ENCODE measurements around the gene CAPN13.

Gene CAPN13

DNA sequence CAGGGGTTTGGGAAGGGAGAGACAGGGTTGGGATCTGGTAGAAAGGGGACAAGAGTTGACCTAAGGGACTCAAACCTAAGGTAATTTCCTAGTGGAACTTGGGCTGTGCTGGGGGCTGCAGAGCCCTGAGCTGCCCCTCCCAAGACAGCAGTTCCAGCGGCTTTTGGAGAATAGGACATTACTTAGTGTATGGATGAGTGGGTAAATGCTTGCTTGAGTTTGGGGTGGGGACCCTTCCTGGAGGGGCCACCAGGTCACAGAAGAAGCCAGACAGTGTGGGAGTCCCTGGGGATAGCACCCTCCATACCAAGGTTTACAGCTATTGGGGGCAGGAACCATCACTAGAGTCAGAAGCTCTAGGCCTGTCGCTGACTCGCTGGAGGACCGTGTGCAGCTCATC, 111.5 kb downstream of the CAPN13 start:
- no peak overlapping the region for H3K27ac ChIP-seq

DNA sequence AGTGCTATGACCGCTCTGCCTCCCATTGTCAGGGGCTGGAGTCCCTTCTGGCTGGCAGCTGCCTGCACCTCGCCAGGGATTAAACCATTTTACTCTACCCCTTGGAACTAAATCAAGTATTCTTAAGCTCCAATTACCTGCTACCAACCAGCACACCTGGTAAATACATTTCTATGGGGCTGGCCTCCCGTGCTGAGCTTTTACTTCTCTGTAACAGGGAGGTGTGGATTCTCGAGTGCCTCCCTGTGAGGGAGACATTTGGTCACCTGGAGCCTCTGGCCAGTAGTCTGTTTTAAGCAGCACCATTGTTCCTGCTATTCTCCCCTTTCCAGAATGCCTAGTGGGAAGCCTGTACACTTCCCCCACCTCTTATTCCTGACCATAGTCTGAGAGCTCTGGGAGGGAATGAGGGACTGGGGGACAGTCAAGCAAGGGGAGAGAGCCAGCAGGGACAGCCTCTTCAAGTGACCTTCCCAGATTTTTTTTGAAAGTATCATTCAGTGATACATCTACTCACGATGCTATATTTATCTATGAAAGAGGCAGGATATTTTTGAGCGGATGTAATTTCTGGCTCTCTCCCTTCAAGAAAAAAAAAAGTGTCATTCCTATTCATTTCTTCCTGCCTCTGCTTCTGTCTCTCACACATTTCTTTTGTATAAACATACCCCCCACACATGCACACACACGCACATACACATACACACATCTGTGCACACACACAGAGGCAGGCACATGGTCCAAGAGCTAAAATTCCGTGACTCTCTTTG, 112.8 kb downstream of the CAPN13 start:
- TF ChIP-seq, protein P1, sequence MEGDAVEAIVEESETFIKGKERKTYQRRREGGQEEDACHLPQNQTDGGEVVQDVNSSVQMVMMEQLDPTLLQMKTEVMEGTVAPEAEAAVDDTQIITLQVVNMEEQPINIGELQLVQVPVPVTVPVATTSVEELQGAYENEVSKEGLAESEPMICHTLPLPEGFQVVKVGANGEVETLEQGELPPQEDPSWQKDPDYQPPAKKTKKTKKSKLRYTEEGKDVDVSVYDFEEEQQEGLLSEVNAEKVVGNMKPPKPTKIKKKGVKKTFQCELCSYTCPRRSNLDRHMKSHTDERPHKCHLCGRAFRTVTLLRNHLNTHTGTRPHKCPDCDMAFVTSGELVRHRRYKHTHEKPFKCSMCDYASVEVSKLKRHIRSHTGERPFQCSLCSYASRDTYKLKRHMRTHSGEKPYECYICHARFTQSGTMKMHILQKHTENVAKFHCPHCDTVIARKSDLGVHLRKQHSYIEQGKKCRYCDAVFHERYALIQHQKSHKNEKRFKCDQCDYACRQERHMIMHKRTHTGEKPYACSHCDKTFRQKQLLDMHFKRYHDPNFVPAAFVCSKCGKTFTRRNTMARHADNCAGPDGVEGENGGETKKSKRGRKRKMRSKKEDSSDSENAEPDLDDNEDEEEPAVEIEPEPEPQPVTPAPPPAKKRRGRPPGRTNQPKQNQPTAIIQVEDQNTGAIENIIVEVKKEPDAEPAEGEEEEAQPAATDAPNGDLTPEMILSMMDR (conservative IDR thresholded peaks at IDR 0.05) = no peak
- no peak overlapping the region for H3K27ac ChIP-seq

More for the DNA sequence above, 111.5 kb downstream of the CAPN13 start:
- TF ChIP-seq, protein P1 (conservative IDR thresholded peaks at IDR 0.05) = no peak

DNA sequence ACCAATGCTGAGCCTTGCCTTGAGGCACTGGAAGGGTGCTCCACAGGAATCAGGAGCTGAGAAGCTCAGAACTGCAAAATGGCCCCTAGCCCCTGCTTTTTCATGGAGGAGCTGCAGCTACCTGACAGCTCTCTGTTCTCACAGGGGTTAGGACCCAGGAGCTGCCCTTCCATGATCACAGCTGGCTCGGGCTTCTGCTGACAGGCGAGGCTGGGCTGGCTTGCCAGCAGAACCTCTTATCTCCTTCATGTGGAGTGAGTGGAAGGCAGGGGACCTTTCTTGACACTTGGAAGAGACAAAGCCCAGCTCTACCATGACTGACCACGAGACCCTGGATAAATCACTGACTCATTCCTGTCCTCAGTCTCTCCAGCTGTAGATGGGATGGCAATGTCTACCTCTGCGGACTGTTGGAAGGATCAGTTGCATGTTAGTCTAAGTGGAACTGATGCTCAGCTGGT, 113.4 kb downstream of the CAPN13 start:
- H3K27ac ChIP-seq = no peak overlapping the region
- TF ChIP-seq, protein P1 (conservative IDR thresholded peaks at IDR 0.05) = no peak

DNA sequence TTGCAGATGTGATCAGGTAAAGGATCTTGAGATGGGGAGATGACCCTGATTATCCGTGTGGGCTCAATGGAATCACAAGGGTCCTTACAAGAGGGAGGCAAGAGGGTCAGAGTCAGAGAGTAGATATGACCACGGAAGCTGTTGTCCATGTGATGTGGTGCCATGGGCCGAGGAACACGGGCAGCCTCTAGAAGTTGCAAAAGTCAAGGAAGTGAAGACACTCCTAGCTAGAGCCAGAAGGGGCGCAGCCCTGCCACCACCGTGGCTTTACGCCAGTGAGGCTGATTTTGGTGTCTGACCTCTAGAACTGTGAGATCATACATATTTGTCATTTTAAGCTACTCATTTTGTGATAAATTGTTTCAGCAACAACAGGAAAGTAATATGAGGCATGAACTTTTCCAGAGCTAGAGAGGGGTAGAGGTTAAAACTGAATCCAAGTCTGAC, 114.4 kb downstream of the CAPN13 start:
- TF ChIP-seq, protein P1 (conservative IDR thresholded peaks at IDR 0.05) = no peak
- no peak overlapping the region for H3K27ac ChIP-seq

DNA sequence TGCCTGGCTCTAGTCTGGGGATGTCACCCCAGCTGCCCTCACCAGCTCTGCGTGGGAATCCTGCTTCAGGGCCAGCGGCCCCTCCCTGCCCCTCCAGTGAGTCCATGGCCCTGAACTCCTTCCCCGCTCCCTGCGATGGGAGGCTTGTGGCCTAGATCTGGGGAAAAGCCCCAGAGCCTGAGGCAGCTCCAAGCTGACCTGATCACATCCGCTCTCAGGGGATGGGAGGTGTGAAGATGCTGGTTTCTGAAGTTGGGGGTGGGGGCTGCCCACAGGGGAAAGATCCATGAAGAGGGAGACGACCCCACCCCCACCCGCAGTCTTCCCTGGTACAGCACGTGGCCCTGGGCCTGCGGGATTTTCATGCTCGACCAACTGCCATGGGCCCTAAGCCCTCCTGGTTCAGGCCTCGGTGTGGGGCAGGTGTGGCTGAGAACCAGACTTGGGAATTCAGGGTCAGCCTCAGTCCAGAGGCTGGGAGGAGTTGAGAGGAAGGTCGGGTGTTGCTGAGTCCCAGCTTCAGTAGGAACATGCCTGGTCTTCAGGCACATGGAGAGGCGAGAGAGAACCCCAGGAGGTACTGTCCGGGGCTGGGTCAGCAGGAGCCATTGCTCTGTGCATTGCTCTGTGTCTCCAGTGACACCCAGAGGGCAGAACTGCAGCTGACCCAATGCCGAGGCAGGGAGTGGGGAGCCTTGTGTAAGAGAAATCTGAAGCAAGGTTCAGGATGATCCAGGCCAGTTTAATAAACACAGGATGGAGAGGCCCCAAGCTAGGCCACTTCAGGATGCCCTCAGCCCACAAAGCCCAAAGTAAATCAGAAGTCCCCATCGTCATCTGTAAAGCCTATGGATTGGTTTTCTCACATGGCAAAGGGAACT, 115.1 kb downstream of the CAPN13 start:
- TF ChIP-seq, protein P1 (conservative IDR thresholded peaks at IDR 0.05) = peak; percentile 36
- no peak overlapping the region for H3K27ac ChIP-seq

DNA sequence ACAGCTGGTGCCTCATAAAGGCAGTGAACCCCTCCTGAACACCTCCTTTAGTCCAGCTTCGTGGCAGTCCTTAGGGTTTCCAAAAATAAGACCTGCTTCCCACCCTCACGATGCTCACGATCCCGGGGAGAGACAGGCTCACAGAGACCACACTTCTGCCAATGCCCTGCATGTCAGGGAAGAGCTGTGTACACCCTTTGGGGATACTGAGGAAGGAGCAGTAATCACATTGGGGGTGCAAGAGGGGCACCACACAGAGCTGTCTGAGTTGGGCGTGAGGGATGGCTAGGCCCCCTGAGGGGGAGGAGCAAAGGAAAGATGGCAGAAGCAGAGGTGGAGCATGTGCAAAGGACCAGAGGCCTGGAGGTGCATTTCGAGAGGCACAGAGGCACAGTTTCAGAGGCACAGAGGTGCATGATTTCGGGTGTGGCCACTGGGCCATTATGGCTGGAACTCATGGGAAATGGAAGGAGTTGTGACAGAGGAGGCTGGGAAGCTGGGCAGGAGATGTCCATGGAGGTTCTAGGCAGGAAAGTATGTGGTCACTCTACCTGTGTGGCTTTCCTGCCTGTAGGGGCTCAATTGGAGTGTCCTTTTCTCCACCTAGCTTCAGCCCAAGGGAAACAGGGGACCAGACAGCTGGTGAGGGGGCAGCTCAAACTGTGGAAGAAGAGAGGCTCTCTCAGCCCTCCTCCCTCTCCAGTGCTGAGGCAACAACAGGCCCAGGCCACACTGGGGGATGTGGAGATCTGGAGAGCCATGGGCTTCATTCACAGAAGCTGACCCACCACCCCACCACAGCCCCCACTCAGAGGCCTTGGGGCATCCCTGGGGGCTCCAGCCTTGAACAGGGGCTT, 115.9 kb downstream of the CAPN13 start:
- H3K27ac ChIP-seq = no peak overlapping the region
- TF ChIP-seq, protein P1 (conservative IDR thresholded peaks at IDR 0.05) = no peak

Measured in VCaP (cell line).